ENCODE results near the gene MAD2L1. TPM values are rescaled to one million over a fixed set of nuclear protein-coding genes. Genes with fewer than 3 reads are reported as not detected.

The MAD2L1 gene
- total RNA-seq (2021; ENCODE audit: unreplicated experiment) = 43.7 TPM
- 26.4 TPM for polyA plus RNA-seq (2012; ENCODE audit: insufficient read length)
- percentile 90 among the genes with signal in this experiment for Bru-seq, nascent RNA
- BruChase-seq, experiment 1, labeled RNA remaining after a 2-hour chase = percentile 87 among the genes with signal in this experiment
- percentile 96 among the genes with signal in this experiment for BruChase-seq, experiment 2, labeled RNA remaining after a 6-hour chase
- long read RNA-seq, full-length matches to known transcripts = 83 of 92 reads
- long read RNA-seq, partial matches to known transcripts = 2 of 92 reads
- long read RNA-seq, other reads (novel, unspliced or antisense) = 7 of 92 reads

GRCh38 chr4:120066517-120067340 is at the start of gene MAD2L1:
Gene MAD2L1, minus strand, starts transcription at chr4:120066848. Its CDS starts 114 bp downstream, at chr4:120066734.
- peaks cover 44% of the 10 kb centered on the region for H3K4me1 ChIP-seq (ENCODE audit: control insufficient read depth, insufficient read depth, low read length)
- TF ChIP-seq POLR2AphosphoS5 (IDR thresholded peaks at IDR 0.05; ENCODE audit: low read depth, low read length) (peak; percentile 92), CTCF (IDR thresholded peaks at IDR 0.05) (no peak), REST (IDR thresholded peaks at IDR 0.05; ENCODE audit: insufficient read depth in 1 of 2, low read depth in 2 of 2, low read length in 1 of 2) (peak; percentile 43 to 72; a peak in 3 of 4 replicates), SIN3A (IDR thresholded peaks at IDR 0.05; ENCODE audit: borderline replicate concordance, insufficient read depth, low read depth, low read length) (peak; percentile 94), TCF7L2 (IDR thresholded peaks at IDR 0.05; ENCODE audit: low read depth, low read length) (no peak)
- BruUV-seq (replicated peaks) = no TSS peak
- H3K4me3 ChIP-seq (ENCODE audit: low read depth in 2 of 2, low read length in 2 of 2) = peak within 1 kb of the TSS; percentile 76 to 90
- ChIA-PET CTCF (no interaction called here), POLR2A (no interaction called here)
- H3K27me3 ChIP-seq (ENCODE audit: control insufficient read depth, insufficient read depth, low read length) = no peaks in the 10 kb centered on the region
- DNase-seq (ENCODE audit: low read depth, low spot score) (peak; percentile 92), ATAC-seq (peak; percentile 97)
- peak within 1 kb of the TSS; percentile 95 for H3K27ac ChIP-seq (ENCODE audit: low read length)
- intact Hi-C loops (cut with micrococcal nuclease; ENCODE audit: unreplicated experiment) (no loop called here), in situ Hi-C loops (cut with HindIII; ENCODE audit: low pct_unique_long_range_greater_than_20kb, low sequenced_read_pairs) (no loop called here)
- H3K9me3 ChIP-seq (ENCODE audit: control insufficient read depth, insufficient read depth, low read depth, low read length) = no peaks in the 10 kb centered on the region
- H3K36me3 ChIP-seq (ENCODE audit: control insufficient read depth, insufficient read depth, low read length) = peaks cover 9% of the 10 kb centered on the region

GRCh38 chr4:120111745-120112144 is 45.1 kb upstream of the MAD2L1 start:
- ChIA-PET POLR2A (no interaction called here), CTCF (no interaction called here)
- intact Hi-C loops (cut with micrococcal nuclease; ENCODE audit: unreplicated experiment) = no loop called here
- in situ Hi-C loops (cut with HindIII; ENCODE audit: low pct_unique_long_range_greater_than_20kb, low sequenced_read_pairs) = no loop called here
- DNase-seq (ENCODE audit: low read depth, low spot score) (no peak), ATAC-seq (no peak)
- Histone ChIP-seq H3K4me1 (ENCODE audit: control insufficient read depth, insufficient read depth, low read length) (no peaks in the 10 kb centered on the region), H3K27me3 (ENCODE audit: control insufficient read depth, insufficient read depth, low read length) (no peaks in the 10 kb centered on the region), H3K9me3 (ENCODE audit: control insufficient read depth, insufficient read depth, low read depth, low read length) (no peaks in the 10 kb centered on the region), H3K27ac (ENCODE audit: low read length) (no peak overlapping the region), H3K4me3 (ENCODE audit: low read depth in 2 of 2, low read length in 2 of 2) (no peak overlapping the region), H3K36me3 (ENCODE audit: control insufficient read depth, insufficient read depth, low read length) (no peaks in the 10 kb centered on the region)
- TF ChIP-seq CTCF (IDR thresholded peaks at IDR 0.05) = no peak
- no peak for TF ChIP-seq TCF7L2 (IDR thresholded peaks at IDR 0.05; ENCODE audit: low read depth, low read length)
- TF ChIP-seq SIN3A (IDR thresholded peaks at IDR 0.05; ENCODE audit: borderline replicate concordance, insufficient read depth, low read depth, low read length) = no peak
- no peak for TF ChIP-seq POLR2AphosphoS5 (IDR thresholded peaks at IDR 0.05; ENCODE audit: low read depth, low read length)
- TF ChIP-seq REST (IDR thresholded peaks at IDR 0.05; ENCODE audit: insufficient read depth in 1 of 2, low read depth in 2 of 2, low read length in 1 of 2) = no peak
- no TSS peak for BruUV-seq (replicated peaks)

Data from Panc1 (cell line).